H9 (cell line): Measurements from ENCODE around the gene GEMIN2. TPM values are rescaled to one million over a fixed set of nuclear protein-coding genes. Genes with fewer than 3 reads are reported as not detected.

Experiments used
- DNase-seq: peaks from one replicate; pipeline ENCODE4 v3.0.0-alpha.2; 2017
- H2AFZ ChIP-seq: one replicate; pipeline ENCODE4 v1.6.1; 2013; ENCODE audit warnings: mild to moderate bottlenecking, low read length, control low read depth, moderate library complexity
- H2AK5ac ChIP-seq: 2 replicates; pipeline ENCODE4 v1.6.1; 2013; ENCODE audit warnings: low read length, control low read depth, mixed read lengths; ENCODE audit not compliant: insufficient read length
- H2BK120ac ChIP-seq: one replicate; pipeline ENCODE4 v1.6.1; 2013; ENCODE audit warnings: low read depth, mild to moderate bottlenecking, low read length, control low read depth, inconsistent platforms; ENCODE audit not compliant: poor library complexity, severe bottlenecking
- H2BK12ac ChIP-seq: 2 replicates; pipeline ENCODE4 v1.6.1; 2013; ENCODE audit warnings: low read length, control low read depth, mixed read lengths, low read depth; ENCODE audit not compliant: insufficient read length
- H2BK15ac ChIP-seq: 2 replicates; pipeline ENCODE4 v1.6.1; 2013; ENCODE audit warnings: low read depth, low read length, control low read depth
- H2BK20ac ChIP-seq: one replicate; pipeline ENCODE4 v1.6.1; 2013; ENCODE audit warnings: low read depth, mild to moderate bottlenecking, low read length, control low read depth, inconsistent platforms; ENCODE audit not compliant: poor library complexity, severe bottlenecking
- H2BK5ac ChIP-seq: 2 replicates; pipeline ENCODE4 v1.6.1; 2013; ENCODE audit warnings: low read length, control low read depth, mixed read lengths; ENCODE audit not compliant: insufficient read length
- H3K14ac ChIP-seq: 2 replicates; pipeline ENCODE4 v1.6.1; 2013; ENCODE audit warnings: low read length, control low read depth; ENCODE audit not compliant: insufficient read depth
- H3K18ac ChIP-seq: 2 replicates; pipeline ENCODE4 v1.6.1; 2013; ENCODE audit warnings: low read depth, mild to moderate bottlenecking, mixed read lengths, low read length, control low read depth; ENCODE audit not compliant: insufficient read length
- H3K23ac ChIP-seq: 2 replicates; pipeline ENCODE4 v1.6.1; 2013; ENCODE audit warnings: low read length, control low read depth, mixed read lengths, low read depth; ENCODE audit not compliant: insufficient read length
- H3K23me2 ChIP-seq: 2 replicates; pipeline ENCODE4 v1.6.1; 2013; ENCODE audit warnings: low read depth, mild to moderate bottlenecking, mixed read lengths, low read length, control low read depth; ENCODE audit not compliant: insufficient read length, poor library complexity, severe bottlenecking
- H3K27ac ChIP-seq: 2 replicates; pipeline ENCODE4 v1.5.1; 2013; ENCODE audit warnings: low read length, control low read depth, mixed read lengths, low read depth; ENCODE audit not compliant: insufficient read length
- H3K27me3 ChIP-seq: 2 replicates; pipeline ENCODE4 v1.6.1; 2013; ENCODE audit warnings: low read length, control low read depth, inconsistent platforms; ENCODE audit not compliant: insufficient read depth
- H3K4ac ChIP-seq: 2 replicates; pipeline ENCODE4 v1.6.1; 2013; ENCODE audit warnings: low read depth, mild to moderate bottlenecking, control low read depth, inconsistent platforms, low read length, moderate library complexity
- H3K4me1 ChIP-seq: 2 replicates; pipeline ENCODE4 v1.6.1; 2013; ENCODE audit warnings: low read length, control low read depth, inconsistent platforms; ENCODE audit not compliant: insufficient read depth
- H3K4me2 ChIP-seq: 2 replicates; pipeline ENCODE4 v1.6.1; 2013; ENCODE audit warnings: low read length, control low read depth, mixed read lengths; ENCODE audit not compliant: insufficient read length, insufficient read depth
- H3K56ac ChIP-seq: 2 replicates; pipeline ENCODE4 v1.6.1; 2013; ENCODE audit warnings: low read depth, mild to moderate bottlenecking, mixed read lengths, low read length, control low read depth; ENCODE audit not compliant: insufficient read length
- H3K79me1 ChIP-seq: 2 replicates; pipeline ENCODE4 v1.6.1; 2013; ENCODE audit warnings: low read depth, mild to moderate bottlenecking, moderate library complexity, low read length, control low read depth, inconsistent platforms; ENCODE audit not compliant: insufficient read depth, poor library complexity, severe bottlenecking
- H3K79me2 ChIP-seq: 2 replicates; pipeline ENCODE4 v1.6.1; 2013; ENCODE audit warnings: low read length, control low read depth, inconsistent platforms; ENCODE audit not compliant: insufficient read depth
- H3K9ac ChIP-seq: 2 replicates; pipeline ENCODE4 v1.6.1; 2013; ENCODE audit warnings: low read length, control low read depth, mixed read lengths; ENCODE audit not compliant: insufficient read length; ENCODE audit errors: extremely low read depth
- H3K9me3 ChIP-seq: one replicate; pipeline ENCODE4 v1.6.1; 2013; ENCODE audit warnings: low read depth, low read length, inconsistent platforms; ENCODE audit not compliant: control insufficient read depth
- H3T11ph ChIP-seq: one replicate; pipeline ENCODE4 v1.6.1; 2013; ENCODE audit warnings: mild to moderate bottlenecking, low read length, control low read depth, inconsistent platforms
- H4K20me1 ChIP-seq: one replicate; pipeline ENCODE4 v1.6.1; 2013; ENCODE audit not compliant: control insufficient read depth, insufficient read length, insufficient read depth
- H4K5ac ChIP-seq: 2 replicates; pipeline ENCODE4 v1.6.1; 2013; ENCODE audit warnings: low read depth, mild to moderate bottlenecking, mixed read lengths, low read length, control low read depth; ENCODE audit not compliant: insufficient read length
- H4K8ac ChIP-seq: replicated peaks from 2 replicates; pipeline ENCODE4 v1.6.1; 2013; ENCODE audit warnings: low read length, control low read depth, mixed read lengths, low read depth; ENCODE audit not compliant: insufficient read length
- H4K91ac ChIP-seq: 2 replicates; pipeline ENCODE4 v1.6.1; 2013; ENCODE audit warnings: low read depth, mild to moderate bottlenecking, moderate library complexity, mixed read lengths, low read length, control low read depth; ENCODE audit not compliant: insufficient read length
- H3K27ac Mint-ChIP-seq, 3 experiments: 2 replicates in 2 of 3; 3 replicates in 1 of 3; pipeline ENCODE4 v1.8.0; 2020 to 2021; ENCODE audit warnings: mixed read lengths in 3 of 3, mild to moderate bottlenecking in 1 of 3, moderate library complexity in 1 of 3
- H3K27me3 Mint-ChIP-seq: 2 replicates; pipeline ENCODE4 v1.8.0; 2021; ENCODE audit warnings: low read depth, mild to moderate bottlenecking, moderate library complexity, mixed read lengths
- H3K36me3 Mint-ChIP-seq, 3 experiments: 2 replicates in 2 of 3; 3 replicates in 1 of 3; pipeline ENCODE4 v1.8.0; 2020 to 2021; ENCODE audit warnings: low read depth in 3 of 3, mixed read lengths in 3 of 3; ENCODE audit not compliant: insufficient read depth in 1 of 3
- H3K4me1 Mint-ChIP-seq, 2 experiments: 2 replicates each; pipeline ENCODE4 v1.8.0; 2020; ENCODE audit warnings: mixed read lengths in 2 of 2
- H3K4me3 Mint-ChIP-seq, 2 experiments: 2 replicates in 1 of 2; 3 replicates in 1 of 2; pipeline ENCODE4 v1.8.0; 2020 to 2021; ENCODE audit warnings: mild to moderate bottlenecking in 2 of 2, mixed read lengths in 2 of 2, moderate library complexity in 1 of 2
- H3K9me3 Mint-ChIP-seq, 2 experiments: 2 replicates in 1 of 2; 3 replicates in 1 of 2; pipeline ENCODE4 v1.8.0; 2020; ENCODE audit warnings: mild to moderate bottlenecking in 2 of 2, mixed read lengths in 2 of 2, moderate library complexity in 1 of 2
- CTCF ChIP-seq: fragments of 200-600 bp; sonication (generic); conservative IDR thresholded peaks from 3 replicates; pipeline ENCODE4 v1.8.0; 2021; ENCODE audit warnings: antibody characterized with exemption, mild to moderate bottlenecking
- WGBS: extraction: QIAGEN DNeasy Blood & Tissue Kit; methylation state at CpG from one replicate; pipeline ENCODE4 v1.1.7; 2013; ENCODE audit warnings: missing lambda C conversion rate, low lambda C conversion rate, mixed read lengths; ENCODE audit not compliant: insufficient read length; ENCODE audit errors: extremely low coverage; 5-methylcytosine and 5-hydroxymethylcytosine counted together
- total RNA-seq: library from RNA; stranded (reverse); gene quantifications from 2 replicates; pipeline ENCODE4 v1.2.1, GENCODE V29; 2021

Gene GEMIN2
- total RNA-seq, 1 experiment from 2014 or later, result 36.3 TPM

GRCh38 chr14:39108791-39109190 is 5.3 kb upstream of the GEMIN2 start:
- Histone ChIP-seq H3K23me2 (peaks cover 2% of the 10 kb centered on the region), H2BK15ac (no peak overlapping the region), H2BK120ac (no peak overlapping the region), H2BK12ac (no peak overlapping the region), H3K56ac (no peak overlapping the region), H3K4me1 (no peaks in the 10 kb centered on the region; the same call in 1 of the 2 replicates), H4K5ac (no peak overlapping the region), H3K9me3 (no peaks in the 10 kb centered on the region), H2BK5ac (no peak overlapping the region), H3K14ac (no peak overlapping the region), H3K79me2 (no peaks in the 10 kb centered on the region), H4K20me1 (no peaks in the 10 kb centered on the region), H3K27ac (no peak overlapping the region), H3K4ac (no peak overlapping the region), H2BK20ac (no peak overlapping the region), H3K79me1 (no peaks in the 10 kb centered on the region), H3K18ac (no peak overlapping the region), H3K4me2 (no peak overlapping the region), H2AK5ac (no peak overlapping the region), H2AFZ (no peak overlapping the region), H3K27me3 (no peaks in the 10 kb centered on the region), H4K8ac (no peak overlapping the region), H3K23ac (no peak overlapping the region), H3T11ph (no peak overlapping the region), H4K91ac (no peak overlapping the region), H3K9ac (no peak overlapping the region)
- Mint-ChIP-seq H3K4me1 (peaks cover 8 to 13% of the 10 kb centered on the region in 2 experiments), H3K9me3 (no peaks in the 10 kb centered on the region), H3K27me3 (no peaks in the 10 kb centered on the region), H3K36me3 (no peaks in the 10 kb centered on the region), H3K4me3 (no peak overlapping the region), H3K27ac (no peak overlapping the region; a peak in 1 of 7 replicates)
- WGBS, result no CpG with 5 or more reads among the region's 3 CpGs
- no peak for DNase-seq
- no peak for TF ChIP-seq CTCF
